Parathyroid adenoma (tissue), 2 donors: ENCODE measurements around the gene ZNRF3.

Experiments used
- H2AFZ ChIP-seq: fragments of 300-600 bp; sonication (generic); one replicate; pipeline ENCODE4 v1.7.0; 2017; ENCODE audit warnings: antibody characterized with exemption, mild to moderate bottlenecking
- H3K27ac ChIP-seq: fragments of 300-600 bp; sonication (generic); one replicate; pipeline ENCODE4 v1.7.0; 2017
- H3K27me3 ChIP-seq: fragments of 300-600 bp; sonication (generic); one replicate; pipeline ENCODE4 v1.7.0; 2017; ENCODE audit warnings: low read length; ENCODE audit not compliant: control insufficient read depth, insufficient read depth
- H3K36me3 ChIP-seq: fragments of 300-600 bp; sonication (generic); one replicate; pipeline ENCODE4 v1.7.0; 2017; ENCODE audit warnings: low read length; ENCODE audit not compliant: control insufficient read depth, insufficient read depth
- H3K4me1 ChIP-seq: fragments of 300-600 bp; sonication (generic); one replicate; pipeline ENCODE4 v1.7.0; 2017; ENCODE audit warnings: control low read depth
- H3K4me2 ChIP-seq: fragments of 300-600 bp; sonication (generic); one replicate; pipeline ENCODE4 v1.7.0; 2017; ENCODE audit warnings: low read length
- H3K4me3 ChIP-seq: fragments of 300-600 bp; sonication (generic); one replicate; pipeline ENCODE4 v1.7.0; 2017; ENCODE audit warnings: low read depth, low read length
- H3K79me2 ChIP-seq: fragments of 300-600 bp; sonication (generic); one replicate; pipeline ENCODE4 v1.7.0; 2017; ENCODE audit warnings: control low read depth
- H3K9ac ChIP-seq: fragments of 300-600 bp; sonication (generic); one replicate; pipeline ENCODE4 v1.7.0; 2017; ENCODE audit warnings: mild to moderate bottlenecking
- H3K9me3 ChIP-seq: fragments of 300-600 bp; sonication (generic); one replicate; pipeline ENCODE4 v1.7.0; 2017; ENCODE audit warnings: low read length; ENCODE audit not compliant: control insufficient read depth
- TF ChIP-seq, protein P1 (sequence below): fragments of 300-600 bp; sonication (generic); IDR thresholded peaks from one replicate; pipeline ENCODE4 v1.7.0; 2017; ENCODE audit warnings: antibody characterized with exemption, mild to moderate bottlenecking
- donor health status: primary hyperparathyroidism.

Gene ZNRF3

DNA sequence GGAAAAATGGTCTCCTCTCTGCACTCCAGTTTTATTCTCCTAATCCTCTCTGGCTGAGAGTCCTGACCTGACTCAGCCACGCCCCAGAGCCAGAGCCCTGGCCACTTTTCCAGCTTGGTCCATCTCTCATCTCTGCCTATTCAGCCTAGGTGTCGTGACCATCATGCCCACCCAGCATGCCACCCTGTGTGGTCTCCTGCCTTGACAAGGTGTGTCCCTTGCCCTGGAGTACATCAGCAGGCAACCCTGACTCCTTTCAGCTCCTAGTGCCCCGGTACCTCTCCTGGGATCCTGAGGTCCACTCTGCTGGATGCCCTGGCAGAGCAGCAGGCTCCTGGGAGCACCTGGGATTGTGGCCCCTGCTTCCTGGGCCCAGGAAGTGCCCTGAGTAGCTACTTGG lies 52.8 kb downstream of the ZNRF3 start:
- no peaks in the 10 kb centered on the region for H3K9me3 ChIP-seq
- H3K4me1 ChIP-seq, result no peaks in the 10 kb centered on the region
- no peaks in the 10 kb centered on the region for H3K27me3 ChIP-seq
- peaks cover 3% of the 10 kb centered on the region for H3K79me2 ChIP-seq
- TF ChIP-seq, protein P1, sequence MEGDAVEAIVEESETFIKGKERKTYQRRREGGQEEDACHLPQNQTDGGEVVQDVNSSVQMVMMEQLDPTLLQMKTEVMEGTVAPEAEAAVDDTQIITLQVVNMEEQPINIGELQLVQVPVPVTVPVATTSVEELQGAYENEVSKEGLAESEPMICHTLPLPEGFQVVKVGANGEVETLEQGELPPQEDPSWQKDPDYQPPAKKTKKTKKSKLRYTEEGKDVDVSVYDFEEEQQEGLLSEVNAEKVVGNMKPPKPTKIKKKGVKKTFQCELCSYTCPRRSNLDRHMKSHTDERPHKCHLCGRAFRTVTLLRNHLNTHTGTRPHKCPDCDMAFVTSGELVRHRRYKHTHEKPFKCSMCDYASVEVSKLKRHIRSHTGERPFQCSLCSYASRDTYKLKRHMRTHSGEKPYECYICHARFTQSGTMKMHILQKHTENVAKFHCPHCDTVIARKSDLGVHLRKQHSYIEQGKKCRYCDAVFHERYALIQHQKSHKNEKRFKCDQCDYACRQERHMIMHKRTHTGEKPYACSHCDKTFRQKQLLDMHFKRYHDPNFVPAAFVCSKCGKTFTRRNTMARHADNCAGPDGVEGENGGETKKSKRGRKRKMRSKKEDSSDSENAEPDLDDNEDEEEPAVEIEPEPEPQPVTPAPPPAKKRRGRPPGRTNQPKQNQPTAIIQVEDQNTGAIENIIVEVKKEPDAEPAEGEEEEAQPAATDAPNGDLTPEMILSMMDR, result no peak
- H3K36me3 ChIP-seq, result no peaks in the 10 kb centered on the region
- H3K27ac ChIP-seq, result no peak overlapping the region
- H2AFZ ChIP-seq, result no peak overlapping the region
- H3K4me3 ChIP-seq, result no peak overlapping the region
- H3K9ac ChIP-seq, result no peak overlapping the region
- no peak overlapping the region for H3K4me2 ChIP-seq

- Histone ChIP-seq H3K36me3 (no peaks in the 10 kb centered on the region), H3K4me1 (peaks cover 4% of the 10 kb centered on the region), H3K4me3 (no peak overlapping the region), H3K27ac (no peak overlapping the region), H3K79me2 (no peaks in the 10 kb centered on the region), H3K27me3 (no peaks in the 10 kb centered on the region), H3K9ac (no peak overlapping the region), H3K9me3 (no peaks in the 10 kb centered on the region), H3K4me2 (no peak overlapping the region), H2AFZ (no peak overlapping the region)
- TF ChIP-seq, protein P1, result no peak
Observed at GRCh38 chr22:28937206-28938025, 54.0 kb downstream of the ZNRF3 start.

GRCh38 chr22:28938286-28938833 lies 55.0 kb downstream of the ZNRF3 start:
- H3K4me1 ChIP-seq, result peaks cover 9% of the 10 kb centered on the region
- TF ChIP-seq, protein P1, result no peak
- H3K79me2 ChIP-seq, result no peaks in the 10 kb centered on the region

DNA sequence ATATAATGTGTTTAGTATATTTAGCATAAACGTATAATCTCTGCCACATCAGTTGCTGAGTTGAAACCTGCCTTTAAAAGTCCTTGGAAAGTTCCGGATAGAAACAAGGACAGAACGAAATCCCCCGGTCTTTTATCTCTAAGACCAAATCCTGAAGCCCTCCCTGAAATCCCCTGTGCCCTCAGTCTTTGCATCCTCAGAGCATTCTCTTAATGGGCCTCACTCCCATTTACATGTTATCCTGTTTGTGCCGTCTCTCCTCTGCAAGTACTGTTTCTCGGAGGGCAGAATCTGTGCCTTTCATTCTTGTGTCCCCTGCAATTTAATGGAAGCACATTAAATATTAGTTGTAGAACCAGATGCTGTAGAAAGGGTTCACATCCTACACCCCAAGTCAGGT lies 56.0 kb downstream of the ZNRF3 start:
- no peaks in the 10 kb centered on the region for H3K9me3 ChIP-seq
- H2AFZ ChIP-seq, result no peak overlapping the region
- no peak overlapping the region for H3K27ac ChIP-seq

More at GRCh38 chr22:28938286-28938833, 55.0 kb downstream of the ZNRF3 start:
- Histone ChIP-seq H3K27ac (no peak overlapping the region), H3K9ac (no peak overlapping the region), H2AFZ (no peak overlapping the region), H3K36me3 (no peaks in the 10 kb centered on the region), H3K4me2 (no peak overlapping the region), H3K27me3 (no peaks in the 10 kb centered on the region), H3K9me3 (no peaks in the 10 kb centered on the region), H3K4me3 (no peak overlapping the region)

More for the DNA sequence above, 56.0 kb downstream of the ZNRF3 start:
- H3K79me2 ChIP-seq, result no peaks in the 10 kb centered on the region
- no peak overlapping the region for H3K4me2 ChIP-seq
- H3K9ac ChIP-seq, result no peak overlapping the region
- TF ChIP-seq, protein P1, result no peak
- no peaks in the 10 kb centered on the region for H3K36me3 ChIP-seq
- H3K4me3 ChIP-seq, result no peak overlapping the region
- H3K27me3 ChIP-seq, result no peaks in the 10 kb centered on the region
- peaks cover 14% of the 10 kb centered on the region for H3K4me1 ChIP-seq
